BE2C (cell line): Measurements from ENCODE around the gene COL25A1.

Experiments used
- DNase-seq: peaks from one replicate; pipeline ENCODE4 v3.0.0-alpha.2; 2020
- H3K27me3 ChIP-seq: fragments of 250-450 bp; sonication (Bioruptor Pico); 2 replicates; pipeline ENCODE4 v1.5.1; 2020; ENCODE audit warnings: mild to moderate bottlenecking
- H3K36me3 ChIP-seq: fragments of 250-450 bp; sonication (Bioruptor Pico); 2 replicates; pipeline ENCODE4 v1.5.1; 2020; ENCODE audit warnings: mild to moderate bottlenecking
- H3K4me1 ChIP-seq: fragments of 250-450 bp; sonication (Bioruptor Pico); 2 replicates; pipeline ENCODE4 v1.5.1; 2020
- H3K4me3 ChIP-seq: 2 replicates; pipeline ENCODE4 v1.5.1; 2011; ENCODE audit warnings: low read depth, low read length
- H3K9me3 ChIP-seq: fragments of 250-450 bp; sonication (Bioruptor Pico); 2 replicates; pipeline ENCODE4 v1.5.1; 2020
- TF ChIP-seq, protein P1 (sequence below): IDR thresholded peaks from 2 replicates; pipeline ENCODE4 v1.5.1; 2012; ENCODE audit warnings: mild to moderate bottlenecking, low read depth, low read length

Gene COL25A1

DNA sequence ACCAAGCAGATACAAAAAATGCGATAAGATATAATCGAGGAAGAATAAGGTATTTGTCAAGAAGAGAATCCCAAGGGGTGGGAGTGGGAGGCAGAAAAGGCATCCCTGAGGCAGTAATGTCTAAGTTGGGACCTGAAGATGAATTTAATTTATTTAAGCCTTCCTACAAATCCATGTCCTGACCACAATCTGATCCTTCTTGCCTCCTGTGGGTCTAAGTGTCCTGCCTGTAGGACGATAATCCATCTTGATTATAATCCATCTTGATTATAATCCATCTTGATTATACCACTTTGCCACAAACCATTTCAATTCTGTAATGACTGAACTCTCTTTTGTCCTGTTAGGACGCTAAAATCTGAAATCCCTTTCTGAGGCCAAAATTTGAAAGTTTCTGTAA lies 130.2 kb downstream of the COL25A1 start:
- H3K36me3 ChIP-seq, result no peaks in the 10 kb centered on the region
- no peaks in the 10 kb centered on the region for H3K4me1 ChIP-seq
- DNase-seq, result no peak
- H3K4me3 ChIP-seq, result no peak overlapping the region
- TF ChIP-seq, protein P1, sequence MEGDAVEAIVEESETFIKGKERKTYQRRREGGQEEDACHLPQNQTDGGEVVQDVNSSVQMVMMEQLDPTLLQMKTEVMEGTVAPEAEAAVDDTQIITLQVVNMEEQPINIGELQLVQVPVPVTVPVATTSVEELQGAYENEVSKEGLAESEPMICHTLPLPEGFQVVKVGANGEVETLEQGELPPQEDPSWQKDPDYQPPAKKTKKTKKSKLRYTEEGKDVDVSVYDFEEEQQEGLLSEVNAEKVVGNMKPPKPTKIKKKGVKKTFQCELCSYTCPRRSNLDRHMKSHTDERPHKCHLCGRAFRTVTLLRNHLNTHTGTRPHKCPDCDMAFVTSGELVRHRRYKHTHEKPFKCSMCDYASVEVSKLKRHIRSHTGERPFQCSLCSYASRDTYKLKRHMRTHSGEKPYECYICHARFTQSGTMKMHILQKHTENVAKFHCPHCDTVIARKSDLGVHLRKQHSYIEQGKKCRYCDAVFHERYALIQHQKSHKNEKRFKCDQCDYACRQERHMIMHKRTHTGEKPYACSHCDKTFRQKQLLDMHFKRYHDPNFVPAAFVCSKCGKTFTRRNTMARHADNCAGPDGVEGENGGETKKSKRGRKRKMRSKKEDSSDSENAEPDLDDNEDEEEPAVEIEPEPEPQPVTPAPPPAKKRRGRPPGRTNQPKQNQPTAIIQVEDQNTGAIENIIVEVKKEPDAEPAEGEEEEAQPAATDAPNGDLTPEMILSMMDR, result no peak
- H3K27me3 ChIP-seq, result no peaks in the 10 kb centered on the region
- no peaks in the 10 kb centered on the region for H3K9me3 ChIP-seq

DNA sequence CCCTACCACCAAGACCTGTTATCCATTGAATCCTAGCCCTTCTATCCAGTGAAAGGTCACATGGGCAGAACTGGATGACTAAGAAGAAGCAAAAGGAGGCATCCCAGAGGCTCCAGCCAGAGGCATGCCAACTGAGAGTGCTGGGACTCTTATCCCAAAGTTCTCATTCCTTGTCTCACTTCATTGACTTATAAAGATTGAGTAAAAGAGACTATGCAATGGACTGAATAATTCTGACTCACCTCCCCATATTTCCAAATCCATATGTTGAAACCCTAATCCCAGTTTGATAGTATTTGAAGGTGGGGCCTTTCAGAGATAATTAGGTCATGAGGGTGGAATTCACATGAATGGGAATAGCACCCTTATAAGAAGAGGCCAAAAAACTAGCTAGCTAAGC lies 131.4 kb downstream of the COL25A1 start:
- TF ChIP-seq, protein P1, result no peak
- Histone ChIP-seq H3K9me3 (no peaks in the 10 kb centered on the region), H3K4me1 (no peaks in the 10 kb centered on the region), H3K4me3 (no peak overlapping the region), H3K36me3 (no peaks in the 10 kb centered on the region), H3K27me3 (no peaks in the 10 kb centered on the region)
- no peak for DNase-seq

DNA sequence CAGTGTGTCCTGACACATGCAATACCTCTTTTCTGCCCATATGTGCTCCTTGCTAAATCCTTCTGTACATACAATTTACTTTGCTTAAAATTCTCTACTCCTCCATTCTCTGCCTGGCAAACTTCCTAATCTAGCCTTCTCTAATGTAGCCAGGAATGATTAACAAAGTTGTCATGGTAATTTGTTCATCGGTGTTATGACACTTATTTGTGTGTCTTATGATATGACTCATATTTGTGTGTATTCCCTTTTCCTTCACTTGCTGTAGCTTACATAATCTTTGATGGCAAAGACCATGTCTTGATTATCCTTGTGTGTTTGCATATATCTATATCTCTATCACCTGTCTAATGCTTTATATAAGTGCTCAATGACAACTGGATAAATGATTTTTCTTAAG lies 133.3 kb downstream of the COL25A1 start:
- no peak for DNase-seq
- Histone ChIP-seq H3K4me3 (no peak overlapping the region), H3K9me3 (no peaks in the 10 kb centered on the region), H3K4me1 (no peaks in the 10 kb centered on the region), H3K36me3 (no peaks in the 10 kb centered on the region), H3K27me3 (no peaks in the 10 kb centered on the region)
- TF ChIP-seq, protein P1, result no peak

DNA sequence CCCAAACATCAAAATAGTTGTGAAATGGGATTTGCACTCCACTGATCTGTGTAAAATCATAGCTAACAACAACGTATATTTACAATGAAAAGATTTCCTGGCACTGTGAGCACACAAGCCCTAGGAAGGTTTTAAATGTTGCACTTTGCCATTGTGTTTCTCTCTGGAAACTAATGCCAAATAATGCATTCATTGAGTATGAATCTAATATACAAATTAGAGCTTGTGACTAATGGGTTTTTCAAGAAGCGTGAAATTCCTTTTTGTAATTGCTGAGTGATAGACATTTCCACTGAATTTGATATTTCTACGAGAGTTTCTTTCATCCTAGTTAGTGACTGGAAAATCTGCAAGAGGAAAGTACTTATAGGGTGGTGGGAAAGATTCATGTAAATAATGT lies 135.9 kb downstream of the COL25A1 start:
- no peak for DNase-seq
- TF ChIP-seq, protein P1, result no peak
- Histone ChIP-seq H3K4me3 (no peak overlapping the region), H3K27me3 (no peaks in the 10 kb centered on the region), H3K4me1 (no peaks in the 10 kb centered on the region), H3K36me3 (no peaks in the 10 kb centered on the region), H3K9me3 (no peaks in the 10 kb centered on the region)

DNA sequence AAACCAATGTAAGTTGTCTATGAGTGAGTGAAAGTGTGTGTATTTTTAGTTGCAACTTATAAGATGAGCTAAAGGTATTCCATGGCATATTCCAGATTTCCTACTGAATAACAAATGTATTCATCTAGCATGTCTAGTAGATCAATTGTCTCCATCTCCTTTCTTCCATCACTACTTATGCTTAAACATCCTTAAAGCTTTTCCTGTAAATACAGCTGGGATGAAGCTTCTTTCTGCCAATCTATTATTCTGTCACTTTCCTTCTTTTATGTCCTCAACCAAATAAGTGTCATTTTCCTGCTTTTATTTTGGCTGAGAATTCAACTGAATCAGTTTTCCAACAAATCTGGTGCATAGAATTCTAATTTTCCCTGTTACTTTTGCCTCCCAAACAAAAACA lies 136.3 kb downstream of the COL25A1 start:
- Histone ChIP-seq H3K9me3 (no peaks in the 10 kb centered on the region), H3K4me1 (no peaks in the 10 kb centered on the region), H3K36me3 (no peaks in the 10 kb centered on the region), H3K27me3 (no peaks in the 10 kb centered on the region), H3K4me3 (no peak overlapping the region)
- TF ChIP-seq, protein P1, result no peak
- no peak for DNase-seq

DNA sequence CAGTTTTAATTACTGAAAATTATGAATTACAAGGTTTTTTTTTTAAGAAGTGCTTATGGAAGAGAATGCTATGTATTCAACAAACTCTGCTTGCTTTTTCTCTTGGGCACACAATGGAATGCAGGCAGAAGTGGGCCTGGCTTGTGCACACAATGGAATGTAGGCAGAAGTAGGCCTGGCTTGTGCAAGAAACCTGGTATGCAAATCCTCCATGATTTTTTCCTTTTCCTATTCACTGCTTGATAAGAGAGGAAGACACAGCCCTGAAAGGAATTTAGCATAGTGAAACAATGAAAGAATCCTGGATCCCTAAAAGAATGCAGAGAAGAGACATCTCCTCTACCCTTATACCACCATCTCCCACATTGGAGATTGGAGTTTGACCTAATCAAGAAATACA lies 138.4 kb downstream of the COL25A1 start:
- no peaks in the 10 kb centered on the region for H3K27me3 ChIP-seq
- DNase-seq, result no peak
- H3K9me3 ChIP-seq, result no peaks in the 10 kb centered on the region
- TF ChIP-seq, protein P1, result no peak
- no peaks in the 10 kb centered on the region for H3K36me3 ChIP-seq
- H3K4me1 ChIP-seq, result no peaks in the 10 kb centered on the region
- H3K4me3 ChIP-seq, result no peak overlapping the region
